GM19351 (cell line): ENCODE data around the gene POLR2B.
A peak's percentile ranks its signal among the peaks of the same experiment; 100 is the strongest.
"Not testable (repeated sequence)": the region's sequence is repeated elsewhere in the genome, so short reads cannot be mapped to it uniquely, and the experiment has no call there.

ENCODE experiments used
- ATAC-seq: cut with Tn5 transposase; IDR thresholded peaks from one replicate; pipeline ENCODE4 v1.9.1; 2021; ENCODE audit warnings: mild to moderate bottlenecking, moderate library complexity; ENCODE audit not compliant: unreplicated experiment

POLR2B gene

DNA sequence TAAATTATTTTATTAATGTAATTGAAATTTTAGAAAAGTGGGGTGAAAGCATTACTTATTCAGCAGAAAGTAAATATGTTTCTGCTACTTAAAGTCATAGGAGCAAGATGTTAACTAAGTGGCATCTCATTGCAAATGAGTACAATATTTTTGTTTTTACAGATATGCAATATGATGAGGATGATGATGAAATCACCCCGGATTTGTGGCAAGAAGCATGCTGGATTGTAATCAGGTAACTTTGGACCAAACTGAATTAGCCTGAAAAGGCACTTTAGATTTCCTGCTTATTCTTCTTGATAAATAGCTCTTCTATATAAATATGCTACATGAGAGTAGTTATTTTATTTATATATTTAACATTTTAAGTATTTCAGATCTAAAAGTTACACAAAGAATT, 7.5 kb downstream of the POLR2B start:
- ATAC-seq: no peak

DNA sequence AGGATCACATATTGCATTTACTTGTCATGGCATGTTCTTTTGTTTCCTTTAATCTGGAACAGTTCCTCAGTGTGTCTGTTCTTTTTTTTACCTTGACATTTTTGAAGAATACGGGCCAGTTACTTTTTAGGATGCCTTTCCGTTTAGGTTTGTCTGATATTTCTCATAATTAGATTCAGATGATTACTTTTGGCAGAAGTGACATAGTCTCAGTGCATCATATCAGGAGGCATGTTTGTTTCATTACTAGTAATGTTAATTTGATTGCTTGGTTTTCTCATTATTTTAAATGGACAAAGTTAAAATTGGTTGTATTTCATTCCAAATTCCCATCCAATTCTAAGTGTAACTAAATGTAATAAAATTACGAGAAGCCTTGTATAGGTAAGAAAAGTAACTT, 8.3 kb downstream of the POLR2B start:
- ATAC-seq: no peak

DNA sequence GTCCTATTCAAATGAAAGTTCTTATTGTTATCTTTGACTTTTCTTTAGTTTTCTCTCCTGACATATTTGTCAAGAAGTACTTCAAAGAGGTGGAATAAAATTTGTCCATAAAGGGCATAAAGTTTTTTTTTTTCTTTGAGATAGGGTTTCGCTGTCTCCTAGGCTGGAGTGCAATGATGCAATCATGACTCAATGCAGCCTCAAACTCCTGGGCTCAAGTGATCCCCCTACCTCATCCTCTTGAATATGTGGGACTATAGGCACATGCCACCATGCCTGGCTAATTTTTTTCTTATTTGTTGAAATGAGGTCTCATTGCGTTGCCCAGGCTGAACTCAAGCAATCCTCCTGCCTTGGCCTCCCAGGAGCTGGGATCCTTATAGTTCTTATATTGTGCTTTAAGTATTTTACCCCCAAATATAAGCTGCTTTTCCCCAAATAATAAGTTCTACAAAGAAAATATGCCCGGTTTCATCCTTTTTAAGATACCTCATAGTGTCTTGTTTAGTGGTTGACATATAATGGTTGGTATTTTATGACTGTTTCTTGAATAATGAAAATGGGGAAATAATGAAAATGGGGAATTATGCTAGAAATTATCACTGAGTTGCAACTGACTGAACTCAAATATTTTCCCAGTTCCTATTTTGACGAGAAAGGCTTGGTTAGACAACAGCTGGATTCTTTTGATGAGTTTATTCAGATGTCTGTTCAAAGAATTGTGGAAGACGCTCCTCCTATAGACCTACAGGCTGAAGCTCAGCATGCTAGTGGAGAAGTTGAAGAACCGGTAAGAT, 11.6 kb downstream of the POLR2B start:
- no peak for ATAC-seq

DNA sequence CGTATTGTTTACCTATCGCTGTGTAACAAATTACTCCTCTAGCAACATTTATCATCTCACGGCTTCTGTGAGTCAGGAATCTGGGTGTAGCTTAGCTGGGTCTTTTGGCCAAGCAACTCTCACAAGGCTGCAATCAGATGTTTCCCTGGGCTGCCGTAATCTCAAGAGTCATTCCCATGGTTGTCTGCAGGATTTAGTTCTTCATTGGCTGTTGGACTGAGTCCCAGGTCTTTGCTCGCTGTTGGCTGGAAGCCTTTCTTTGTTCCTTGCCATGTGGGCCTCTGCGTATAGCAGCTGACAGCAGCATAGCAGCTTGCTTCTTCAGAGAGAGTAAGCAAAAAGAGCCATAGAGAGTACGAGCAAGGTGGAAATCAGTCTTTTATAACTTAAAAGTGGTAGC, 16.8 kb downstream of the POLR2B start:
- ATAC-seq: no peak

GRCh38 chr4:56999751-57000150, 21.1 kb downstream of the POLR2B start:
- no peak for ATAC-seq

DNA sequence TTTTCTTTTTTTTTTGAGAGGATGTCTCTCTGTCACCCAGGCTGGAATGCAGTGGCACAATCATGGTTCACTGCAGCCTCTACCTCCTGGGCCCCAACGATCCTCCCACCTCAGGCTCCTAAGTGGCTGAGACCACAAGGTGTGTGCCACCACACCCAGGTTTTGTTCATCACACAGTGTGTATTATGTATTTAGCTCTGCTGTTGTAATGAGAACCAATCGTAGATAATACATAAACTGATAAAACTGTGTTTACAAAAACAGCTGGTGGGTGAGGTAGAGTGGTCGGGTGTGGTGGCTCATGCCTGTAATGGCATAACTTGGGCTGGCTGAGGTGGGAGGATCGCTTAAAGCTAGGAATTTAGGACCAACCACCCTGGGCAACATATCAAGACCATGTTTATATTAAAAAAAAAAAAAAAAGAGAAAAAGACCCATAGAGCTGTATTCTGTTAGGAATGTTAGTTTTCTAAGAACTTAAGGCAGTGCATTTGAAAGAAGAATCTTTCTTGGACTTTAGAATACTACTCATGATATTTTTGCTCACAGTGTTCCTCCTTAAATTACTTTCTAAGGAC, 34.9 kb downstream of the POLR2B start:
- no peak for ATAC-seq

- ATAC-seq: no peak
Observed at GRCh38 chr4:57018980-57019379, 40.3 kb downstream of the POLR2B start.

DNA sequence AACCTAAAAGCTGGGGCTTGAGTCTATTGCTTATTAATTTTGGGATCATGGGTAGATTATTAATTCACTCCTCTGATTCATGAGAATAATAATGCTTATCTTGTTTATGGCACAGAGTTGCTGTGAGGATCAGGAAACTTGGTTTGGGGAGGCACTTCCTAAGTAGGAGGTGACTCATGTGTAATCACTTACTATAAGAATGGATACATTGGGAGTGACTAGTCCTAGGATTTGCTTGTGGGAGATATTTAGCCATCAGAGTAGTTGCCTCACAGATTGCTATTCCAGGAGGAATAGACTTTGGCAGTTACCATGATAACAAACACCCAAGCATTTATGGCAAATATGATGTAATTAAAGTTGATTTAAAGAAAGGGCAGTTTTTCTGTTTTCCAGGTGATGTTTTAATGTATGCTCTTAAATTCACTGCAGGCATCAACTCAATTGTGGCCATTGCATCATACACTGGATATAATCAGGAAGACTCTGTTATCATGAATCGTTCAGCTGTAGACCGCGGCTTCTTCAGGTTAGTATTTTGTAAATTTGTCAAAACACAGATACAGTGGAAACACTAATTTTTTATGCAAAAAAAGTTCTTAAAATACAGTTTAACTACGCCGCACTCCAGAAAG, 41.9 kb downstream of the POLR2B start:
- ATAC-seq: no peak

- no peak for ATAC-seq
Observed at GRCh38 chr4:57023104-57023503, 44.4 kb downstream of the POLR2B start.

GRCh38 chr4:57034520-57034919, 55.8 kb downstream of the POLR2B start:
- no peak for ATAC-seq

- peak; percentile 81 for ATAC-seq
Observed at GRCh38 chr4:57037982-57038604, 59.4 kb downstream of the POLR2B start.

DNA sequence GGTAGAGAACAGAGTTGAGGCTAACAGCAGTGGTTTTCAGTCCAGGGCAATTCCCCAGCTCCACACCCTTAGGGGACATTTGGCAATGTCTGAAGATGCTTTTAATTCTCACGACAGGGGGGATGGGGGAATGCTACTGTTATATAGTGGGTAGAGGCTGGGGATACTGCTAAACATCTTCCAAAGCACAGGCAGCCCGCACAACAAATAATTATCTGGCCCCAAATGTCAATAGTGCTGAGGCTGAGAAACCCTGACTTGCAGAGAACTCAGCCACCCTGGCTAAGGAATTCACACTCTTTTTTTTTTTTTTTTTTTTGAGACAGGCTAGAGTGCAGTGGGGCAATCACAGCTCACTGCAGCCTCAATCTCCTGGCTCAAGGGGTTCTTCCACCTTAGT, 60.6 kb downstream of the POLR2B start:
- no peak for ATAC-seq

DNA sequence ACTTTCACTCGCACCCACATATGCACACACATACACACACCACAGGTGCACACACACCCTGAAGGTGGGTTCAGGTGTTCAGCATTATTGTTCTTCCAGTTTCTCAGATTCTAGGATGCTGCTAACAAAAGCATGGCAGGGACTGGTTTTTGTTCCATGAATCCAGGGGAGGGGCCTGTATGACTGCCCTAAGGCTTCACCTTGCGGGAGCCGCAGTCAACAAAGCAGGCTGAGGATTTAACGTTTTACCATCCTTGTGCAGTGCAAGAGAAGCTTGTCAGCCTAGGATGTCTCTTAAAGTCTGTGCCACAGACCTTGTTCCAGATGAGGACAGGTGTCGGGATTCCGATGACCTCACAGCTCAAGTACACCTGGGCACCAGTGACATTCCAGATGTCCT, 61.8 kb downstream of the POLR2B start:
- no peak for ATAC-seq

DNA sequence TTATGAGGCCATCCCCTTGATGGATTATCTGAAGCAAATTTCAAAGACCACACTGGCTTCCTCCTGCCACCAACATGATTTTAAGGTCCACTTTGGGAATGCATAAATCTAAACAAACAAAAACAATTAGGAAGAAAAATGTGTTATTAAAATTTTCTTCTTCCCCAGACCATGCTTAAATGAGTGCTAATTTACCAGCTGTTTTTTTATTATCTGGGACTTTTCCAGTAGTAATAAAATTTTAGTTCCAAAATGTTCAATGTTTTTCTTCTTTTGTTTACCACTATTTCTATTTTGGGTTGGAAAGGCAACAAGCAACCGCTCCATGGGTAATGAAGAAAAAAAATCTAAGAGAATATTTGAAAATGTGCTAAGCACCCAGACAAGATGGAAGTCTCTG, 62.3 kb downstream of the POLR2B start:
- ATAC-seq: no peak

DNA sequence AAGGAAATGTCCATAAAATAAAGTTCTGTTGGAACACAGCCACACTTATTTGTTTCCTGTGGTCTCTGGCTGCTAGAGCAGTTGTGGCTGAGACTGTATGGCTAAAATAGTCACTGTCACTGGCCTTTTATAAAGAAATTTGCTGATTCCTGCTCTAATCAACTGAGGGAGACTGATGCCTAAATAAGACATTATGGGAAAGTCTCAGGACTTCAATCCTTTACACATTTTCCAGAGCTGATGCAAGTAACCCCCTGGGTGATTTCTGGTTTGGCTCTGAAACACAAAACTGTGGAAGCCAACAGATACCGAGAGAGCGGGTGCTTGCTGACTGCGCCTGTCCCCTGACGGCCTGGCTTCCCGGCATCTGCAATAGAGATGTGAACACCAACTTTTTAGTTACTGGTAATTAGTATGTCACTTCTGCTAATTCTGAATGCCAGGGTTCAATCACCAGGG, 64.0 kb downstream of the POLR2B start:
- ATAC-seq: no peak

GRCh38 chr4:57043347-57044251, 64.9 kb downstream of the POLR2B start:
- no peak for ATAC-seq

DNA sequence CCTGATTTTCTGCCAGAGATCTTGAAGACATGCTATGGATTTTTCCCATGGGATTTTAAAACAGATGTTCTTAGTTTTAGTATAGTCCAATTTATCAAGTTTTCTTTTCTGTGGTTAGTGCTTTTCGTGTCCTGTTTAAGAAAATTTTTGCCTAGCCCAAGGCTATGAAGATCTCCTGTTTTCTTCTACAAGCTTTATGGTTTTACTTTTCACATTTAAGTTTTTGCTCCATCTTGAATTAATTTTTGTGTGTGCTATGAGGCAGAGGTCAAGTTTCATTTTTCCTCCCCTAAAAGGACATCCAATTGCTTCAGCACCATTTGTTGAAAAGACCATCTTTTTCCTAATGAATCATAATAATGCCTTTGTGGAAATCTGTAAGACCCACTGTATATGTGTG, 65.6 kb downstream of the POLR2B start:
- ATAC-seq: no peak

DNA sequence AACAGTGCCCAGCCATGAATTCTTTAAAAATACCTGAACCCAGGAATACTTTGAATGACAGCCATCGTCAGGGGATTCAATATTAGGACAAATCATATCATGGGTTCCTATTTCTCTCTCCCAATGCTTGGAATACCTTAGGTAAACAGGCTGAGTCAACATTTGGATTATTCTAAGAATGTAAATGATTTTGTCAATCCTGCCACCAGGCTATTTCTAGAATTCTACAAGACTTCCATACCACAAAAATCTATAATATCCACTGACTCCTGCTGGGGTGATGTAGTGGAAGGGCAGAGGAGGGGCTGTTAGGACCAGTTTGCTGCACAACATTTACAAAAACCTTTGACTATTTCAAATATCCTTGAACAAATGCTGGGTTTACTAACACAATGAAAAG, 66.3 kb downstream of the POLR2B start:
- ATAC-seq: no peak

GRCh38 chr4:57047046-57047445, 68.3 kb downstream of the POLR2B start:
- not testable (repeated sequence) for ATAC-seq

DNA sequence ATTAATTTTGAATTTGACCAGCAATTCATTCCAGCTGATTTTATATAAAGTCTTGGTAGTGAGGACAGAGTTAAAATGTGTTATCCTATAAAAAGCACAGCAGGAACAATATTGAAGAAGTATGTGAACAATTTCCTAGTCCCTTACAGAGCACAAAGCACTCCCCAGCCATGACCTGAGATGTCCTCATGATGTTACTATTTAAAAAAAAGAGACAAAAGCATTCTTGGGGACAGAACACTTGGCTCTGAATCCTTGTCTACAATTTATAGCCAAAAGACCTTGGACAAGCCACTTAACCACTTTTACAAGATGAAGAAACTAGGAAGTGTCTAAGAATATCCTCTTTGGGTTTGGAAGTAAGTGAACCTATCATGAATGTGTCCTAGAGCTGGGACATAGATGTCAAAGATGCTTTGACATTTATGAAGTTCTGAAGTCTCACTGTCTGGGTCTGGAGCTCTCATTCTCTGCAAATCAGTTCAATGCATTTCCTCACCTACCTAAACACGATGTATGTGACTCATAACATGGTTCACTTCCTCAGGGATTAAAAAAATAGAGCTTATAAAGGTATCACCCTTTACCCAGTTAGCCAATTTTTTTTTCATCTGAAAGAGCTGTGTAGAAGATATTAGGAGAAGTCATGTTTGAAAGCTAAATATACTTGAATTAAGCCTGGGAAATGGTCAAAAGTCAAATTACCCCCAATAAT, 70.1 kb downstream of the POLR2B start:
- no peak for ATAC-seq
